ENCODE results near the gene NGRN.
A peak's percentile ranks its signal among the peaks of the same experiment; 100 is the strongest.
"Not testable (repeated sequence)": the region's sequence is repeated elsewhere in the genome, so short reads cannot be mapped to it uniquely, and the experiment has no call there.

NGRN gene

GRCh38 chr15:90293040-90293810 is 27.8 kb downstream of the NGRN start:
- H3K36me3 Mint-ChIP-seq, H3K9me3 Mint-ChIP-seq, ATAC-seq: not testable (repeated sequence)
- Mint-ChIP-seq H3K27ac (peak overlapping the region; percentile 76), H3K27me3 (peaks cover 14% of the 10 kb centered on the region), H3K4me3 (peak overlapping the region; percentile 44), H3K4me1 (peaks cover 19% of the 10 kb centered on the region)

GRCh38 chr15:90294159-90294558 is 28.7 kb downstream of the NGRN start:
- Mint-ChIP-seq H3K27ac (no peak overlapping the region), H3K4me1 (peaks cover 19% of the 10 kb centered on the region), H3K4me3 (no peak overlapping the region), H3K9me3 (no peaks in the 10 kb centered on the region), H3K36me3 (no peaks in the 10 kb centered on the region), H3K27me3 (peaks cover 14% of the 10 kb centered on the region)
- no peak for ATAC-seq

GRCh38 chr15:90294601-90295269 is 29.3 kb downstream of the NGRN start:
- Mint-ChIP-seq H3K27ac (no peak overlapping the region), H3K9me3 (no peaks in the 10 kb centered on the region), H3K4me1 (peaks cover 19% of the 10 kb centered on the region), H3K27me3 (peaks cover 14% of the 10 kb centered on the region), H3K36me3 (no peaks in the 10 kb centered on the region), H3K4me3 (no peak overlapping the region)
- ATAC-seq: no peak

GRCh38 chr15:90295270-90295648 is 29.8 kb downstream of the NGRN start:
- H3K27me3 Mint-ChIP-seq: peaks cover 14% of the 10 kb centered on the region
- no peak for ATAC-seq
- H3K36me3 Mint-ChIP-seq: no peaks in the 10 kb centered on the region
- H3K9me3 Mint-ChIP-seq: no peaks in the 10 kb centered on the region
- peaks cover 19% of the 10 kb centered on the region for H3K4me1 Mint-ChIP-seq
- H3K4me3 Mint-ChIP-seq: no peak overlapping the region
- H3K27ac Mint-ChIP-seq: no peak overlapping the region

GRCh38 chr15:90296316-90296884 is 30.9 kb downstream of the NGRN start:
- not testable (repeated sequence) for H3K4me3 Mint-ChIP-seq, ATAC-seq, H3K36me3 Mint-ChIP-seq, H3K9me3 Mint-ChIP-seq
- Mint-ChIP-seq H3K4me1 (peaks cover 25% of the 10 kb centered on the region), H3K27ac (peak overlapping the region; percentile 20), H3K27me3 (peaks cover 14% of the 10 kb centered on the region)

- Mint-ChIP-seq H3K27me3 (peaks cover 14% of the 10 kb centered on the region), H3K4me1 (peaks cover 27% of the 10 kb centered on the region), H3K27ac (no peak overlapping the region), H3K4me3 (no peak overlapping the region), H3K9me3 (no peaks in the 10 kb centered on the region), H3K36me3 (no peaks in the 10 kb centered on the region)
- no peak for ATAC-seq
Observed at GRCh38 chr15:90297021-90297420, 31.5 kb downstream of the NGRN start.

GRCh38 chr15:90300541-90300940 is 35.1 kb downstream of the NGRN start:
- Mint-ChIP-seq H3K9me3 (no peaks in the 10 kb centered on the region), H3K27ac (no peak overlapping the region), H3K4me3 (no peak overlapping the region), H3K4me1 (peaks cover 8% of the 10 kb centered on the region), H3K36me3 (no peaks in the 10 kb centered on the region), H3K27me3 (no peaks in the 10 kb centered on the region)
- no peak for ATAC-seq

- no peaks in the 10 kb centered on the region for H3K36me3 Mint-ChIP-seq
- peak; percentile 55 for ATAC-seq
- no peak overlapping the region for H3K27ac Mint-ChIP-seq
- H3K27me3 Mint-ChIP-seq: no peaks in the 10 kb centered on the region
- peaks cover 10% of the 10 kb centered on the region for H3K4me1 Mint-ChIP-seq
- H3K4me3 Mint-ChIP-seq: no peak overlapping the region
- H3K9me3 Mint-ChIP-seq: no peaks in the 10 kb centered on the region
Observed at GRCh38 chr15:90300988-90301706, 35.7 kb downstream of the NGRN start.

GRCh38 chr15:90301707-90302300 is 36.3 kb downstream of the NGRN start:
- no peak overlapping the region for H3K27ac Mint-ChIP-seq
- H3K4me3 Mint-ChIP-seq: no peak overlapping the region
- H3K36me3 Mint-ChIP-seq: no peaks in the 10 kb centered on the region
- no peaks in the 10 kb centered on the region for H3K9me3 Mint-ChIP-seq
- ATAC-seq: no peak
- H3K27me3 Mint-ChIP-seq: no peaks in the 10 kb centered on the region
- peaks cover 17% of the 10 kb centered on the region for H3K4me1 Mint-ChIP-seq

- not testable (repeated sequence) for H3K9me3 Mint-ChIP-seq, H3K27me3 Mint-ChIP-seq, H3K4me3 Mint-ChIP-seq, H3K27ac Mint-ChIP-seq, H3K36me3 Mint-ChIP-seq, ATAC-seq
- peaks cover 22% of the 10 kb centered on the region for H3K4me1 Mint-ChIP-seq
Observed at GRCh38 chr15:90305355-90305754, 39.9 kb downstream of the NGRN start.

- no peak for ATAC-seq
- Mint-ChIP-seq H3K27ac (peak overlapping the region; percentile 44), H3K4me3 (peak overlapping the region; percentile 33), H3K36me3 (no peaks in the 10 kb centered on the region), H3K9me3 (no peaks in the 10 kb centered on the region), H3K27me3 (no peaks in the 10 kb centered on the region), H3K4me1 (peaks cover 21% of the 10 kb centered on the region)
Observed at GRCh38 chr15:90305932-90306331, 40.5 kb downstream of the NGRN start.

GRCh38 chr15:90306560-90306959 is 41.1 kb downstream of the NGRN start:
- Mint-ChIP-seq H3K4me3 (peak overlapping the region; percentile 33), H3K27me3 (no peaks in the 10 kb centered on the region), H3K9me3 (no peaks in the 10 kb centered on the region), H3K4me1 (peaks cover 15% of the 10 kb centered on the region), H3K27ac (peak overlapping the region; percentile 44), H3K36me3 (no peaks in the 10 kb centered on the region)
- ATAC-seq: peak; percentile 87

GRCh38 chr15:90307661-90308060 is 42.2 kb downstream of the NGRN start:
- H3K36me3 Mint-ChIP-seq: no peaks in the 10 kb centered on the region
- ATAC-seq: no peak
- H3K4me1 Mint-ChIP-seq: peaks cover 15% of the 10 kb centered on the region
- H3K4me3 Mint-ChIP-seq: no peak overlapping the region
- no peaks in the 10 kb centered on the region for H3K9me3 Mint-ChIP-seq
- H3K27ac Mint-ChIP-seq: no peak overlapping the region
- no peaks in the 10 kb centered on the region for H3K27me3 Mint-ChIP-seq

GRCh38 chr15:90309020-90309419 is 43.5 kb downstream of the NGRN start:
- Mint-ChIP-seq H3K4me1 (peaks cover 15% of the 10 kb centered on the region), H3K4me3 (no peak overlapping the region), H3K27me3 (no peaks in the 10 kb centered on the region), H3K36me3 (no peaks in the 10 kb centered on the region), H3K27ac (no peak overlapping the region), H3K9me3 (no peaks in the 10 kb centered on the region)
- no peak for ATAC-seq

Measured in stimulated activated memory B cell treated with anti-CD40 and anti-IgM and Interleukin-4, amounts not matched to agents 10 μg/mL and 1 μg/mL and 100 μg/mL, for 72 hours (primary cell).